IPS-15b (cell line): ENCODE data around the gene DDR1.
A peak's percentile ranks its signal among the peaks of the same experiment; 100 is the strongest.

ENCODE experiments used
- H3K27me3 ChIP-seq: one replicate; pipeline ENCODE4 v1.6.1; 2013; ENCODE audit warnings: low read length; ENCODE audit not compliant: control insufficient read depth, insufficient read depth
- H3K36me3 ChIP-seq: one replicate; pipeline ENCODE4 v1.6.1; 2013; ENCODE audit warnings: low read length; ENCODE audit not compliant: control insufficient read depth, insufficient read depth
- H3K4me1 ChIP-seq: one replicate; pipeline ENCODE4 v1.6.1; 2013; ENCODE audit warnings: mild to moderate bottlenecking, low read length; ENCODE audit not compliant: control insufficient read depth, insufficient read depth
- H3K4me3 ChIP-seq: one replicate; pipeline ENCODE4 v1.5.1; 2013; ENCODE audit warnings: low read depth, low read length
- H3K9ac ChIP-seq: one replicate; pipeline ENCODE4 v1.6.1; 2013; ENCODE audit warnings: low read depth, mild to moderate bottlenecking, low read length
- H3K9me3 ChIP-seq: one replicate; pipeline ENCODE4 v1.6.1; 2013; ENCODE audit warnings: mild to moderate bottlenecking, low read length; ENCODE audit not compliant: control insufficient read depth, insufficient read depth

DDR1 gene

GRCh38 chr6:30938730-30939129, 54.4 kb downstream of the DDR1 start:
- H3K4me3 ChIP-seq = no peak overlapping the region
- no peaks in the 10 kb centered on the region for H3K27me3 ChIP-seq
- H3K9ac ChIP-seq = no peak overlapping the region
- no peaks in the 10 kb centered on the region for H3K9me3 ChIP-seq
- H3K36me3 ChIP-seq = no peaks in the 10 kb centered on the region
- peaks cover 10% of the 10 kb centered on the region for H3K4me1 ChIP-seq

- H3K9ac ChIP-seq = no peak overlapping the region
- H3K4me3 ChIP-seq = no peak overlapping the region
- no peaks in the 10 kb centered on the region for H3K27me3 ChIP-seq
- no peaks in the 10 kb centered on the region for H3K9me3 ChIP-seq
- H3K36me3 ChIP-seq = no peaks in the 10 kb centered on the region
- H3K4me1 ChIP-seq = peaks cover 10% of the 10 kb centered on the region
These were observed 55.2 kb downstream of the DDR1 start for GRCh38 chr6:30939473-30939872.

DNA sequence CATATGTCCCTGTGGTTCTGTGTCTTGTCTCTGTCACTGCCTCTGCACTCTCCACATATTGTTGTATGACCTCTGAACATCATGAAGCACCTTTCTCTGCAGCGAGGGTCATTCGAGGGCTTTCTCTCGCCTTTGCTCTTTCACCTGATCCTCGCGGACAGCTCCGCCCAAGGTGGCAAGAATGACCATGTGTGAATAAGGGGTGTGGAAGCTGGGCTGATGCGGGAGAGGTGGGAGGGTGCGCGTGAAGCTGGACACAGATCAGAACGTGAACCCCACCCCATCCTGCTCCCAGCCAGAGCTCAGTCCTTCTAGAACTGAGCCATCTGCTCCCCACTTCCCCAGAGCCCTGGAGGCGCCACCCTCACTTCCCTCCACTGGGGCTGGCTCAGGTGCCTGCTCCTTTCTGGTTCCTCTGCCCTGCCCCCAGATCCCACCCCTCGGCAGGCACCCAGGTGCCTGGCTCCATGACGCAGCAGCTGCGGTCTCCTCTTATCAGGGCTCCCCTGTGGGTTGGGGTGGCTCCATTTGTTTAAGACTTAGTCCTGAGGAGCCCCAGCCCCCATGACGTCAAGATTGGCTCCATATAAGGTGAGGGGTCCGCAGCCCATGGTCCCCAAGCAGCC, 56.2 kb downstream of the DDR1 start, which contains the start of gene MUCL3:
MUCL3 (plus strand) TSS at position 613 of the 626 bp plus-strand sequence. CDS start 27 bp downstream, outside the sequence.
- Histone ChIP-seq H3K27me3 (no peaks in the 10 kb centered on the region), H3K9me3 (no peaks in the 10 kb centered on the region), H3K4me3 (no peak within 1 kb of the TSS), H3K9ac (no peak within 1 kb of the TSS), H3K36me3 (no peaks in the 10 kb centered on the region), H3K4me1 (peaks cover 10% of the 10 kb centered on the region)

DNA sequence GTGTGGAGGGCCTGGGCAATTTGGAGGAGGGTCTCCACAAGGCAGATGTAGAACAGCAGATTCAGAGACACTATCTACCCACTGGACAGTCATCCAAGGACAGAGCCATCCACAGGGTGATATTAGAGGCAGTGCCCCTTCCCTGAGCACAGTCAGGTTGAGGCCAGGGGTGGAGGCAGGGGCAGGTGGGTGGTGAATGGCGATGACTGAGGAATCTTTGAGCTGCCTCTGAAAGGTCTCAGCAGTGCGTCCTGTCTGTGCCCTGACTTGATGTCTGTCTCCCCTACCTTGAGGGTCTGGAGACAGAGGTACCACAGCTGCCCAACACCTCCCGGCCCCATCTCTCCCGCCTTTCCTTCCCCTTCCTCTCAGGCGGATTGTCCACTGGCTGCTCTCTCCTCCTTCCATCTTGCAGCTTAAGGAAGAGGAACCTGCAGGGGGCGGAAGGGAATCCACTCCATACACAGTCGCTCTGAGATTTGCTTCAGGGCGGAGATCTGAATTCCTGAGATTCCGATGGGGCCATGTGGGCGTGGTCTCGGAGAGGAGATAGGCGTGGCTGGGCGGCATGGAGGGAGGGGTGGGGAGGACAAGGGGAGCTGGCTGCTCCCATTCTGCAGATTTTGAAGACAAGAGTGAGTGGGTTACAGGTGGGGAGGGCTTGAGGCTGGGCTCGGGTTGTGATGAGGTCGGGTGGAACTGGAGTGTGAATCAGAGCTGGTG, 58.2 kb downstream of the DDR1 start:
- peak overlapping the region; percentile 14 for H3K9ac ChIP-seq
- no peaks in the 10 kb centered on the region for H3K27me3 ChIP-seq
- H3K4me1 ChIP-seq = peaks cover 10% of the 10 kb centered on the region
- no peaks in the 10 kb centered on the region for H3K9me3 ChIP-seq
- peak overlapping the region; percentile 16 for H3K4me3 ChIP-seq
- H3K36me3 ChIP-seq = no peaks in the 10 kb centered on the region

GRCh38 chr6:30944051-30944450, 59.7 kb downstream of the DDR1 start:
- no peak overlapping the region for H3K4me3 ChIP-seq
- H3K4me1 ChIP-seq = peaks cover 10% of the 10 kb centered on the region
- no peaks in the 10 kb centered on the region for H3K36me3 ChIP-seq
- H3K9ac ChIP-seq = no peak overlapping the region
- H3K27me3 ChIP-seq = no peaks in the 10 kb centered on the region
- no peaks in the 10 kb centered on the region for H3K9me3 ChIP-seq

DNA sequence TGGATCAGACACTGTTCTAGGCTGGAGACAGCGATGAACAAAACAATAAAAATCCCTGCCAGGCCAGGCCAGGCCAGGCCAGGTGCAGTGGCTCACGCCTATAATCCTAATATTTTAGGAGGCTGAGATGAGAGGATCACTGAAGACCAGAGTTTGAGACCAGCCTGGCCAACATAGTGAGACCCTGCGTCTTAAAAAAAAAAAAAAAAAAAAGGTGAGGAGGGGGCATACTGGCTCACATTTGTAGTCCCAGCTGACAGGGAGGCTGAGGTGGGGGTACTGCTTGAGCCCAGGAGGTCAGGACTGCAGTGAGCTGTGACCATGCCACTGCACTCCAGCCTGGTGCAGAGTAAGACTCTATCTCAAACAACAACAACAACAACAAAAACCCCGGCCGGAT, 61.0 kb downstream of the DDR1 start:
- Histone ChIP-seq H3K4me1 (peaks cover 10% of the 10 kb centered on the region), H3K4me3 (no peak overlapping the region), H3K27me3 (no peaks in the 10 kb centered on the region), H3K36me3 (no peaks in the 10 kb centered on the region), H3K9me3 (no peaks in the 10 kb centered on the region), H3K9ac (no peak overlapping the region)

- H3K27me3 ChIP-seq = peaks cover 5% of the 10 kb centered on the region
These were observed 62.9 kb downstream of the DDR1 start for GRCh38 chr6:30947231-30947630.

DNA sequence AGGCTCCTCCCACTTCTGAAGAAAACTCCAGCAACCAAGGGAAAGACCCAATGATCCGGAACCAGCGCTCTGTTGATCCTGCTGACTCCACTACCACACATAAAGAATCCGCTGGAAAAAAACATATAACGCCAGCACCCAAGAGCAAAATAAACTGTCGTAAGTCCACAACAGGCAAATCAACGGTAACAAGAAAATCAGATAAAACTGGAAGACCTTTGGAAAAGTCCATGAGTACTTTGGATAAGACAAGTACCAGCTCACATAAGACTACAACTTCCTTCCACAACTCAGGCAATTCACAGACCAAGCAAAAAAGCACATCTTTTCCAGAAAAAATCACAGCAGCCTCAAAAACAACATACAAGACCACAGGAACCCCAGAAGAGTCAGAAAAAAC, 64.5 kb downstream of the DDR1 start:
- H3K36me3 ChIP-seq = no peaks in the 10 kb centered on the region
- H3K4me3 ChIP-seq = no peak overlapping the region
- H3K9ac ChIP-seq = no peak overlapping the region
- no peaks in the 10 kb centered on the region for H3K4me1 ChIP-seq
- peaks cover 15% of the 10 kb centered on the region for H3K27me3 ChIP-seq
- H3K9me3 ChIP-seq = no peaks in the 10 kb centered on the region

More at GRCh38 chr6:30947231-30947630, 62.9 kb downstream of the DDR1 start:
- Histone ChIP-seq H3K4me3 (no peak overlapping the region), H3K9me3 (no peaks in the 10 kb centered on the region), H3K36me3 (no peaks in the 10 kb centered on the region), H3K9ac (no peak overlapping the region), H3K4me1 (peaks cover 6% of the 10 kb centered on the region)
